Measurements from ENCODE around the gene ATP8A2. TPM values are rescaled to one million over a fixed set of nuclear protein-coding genes. Genes with fewer than 3 reads are reported as not detected.

Gene ATP8A2
- total and polyA plus RNA-seq, 10 of the 15 experiments (the other 5 are each of a cell fraction or from before 2014, with no cell fraction given), result 0.01 to 0.04 (median 0.04) TPM; not detected in 7

DNA sequence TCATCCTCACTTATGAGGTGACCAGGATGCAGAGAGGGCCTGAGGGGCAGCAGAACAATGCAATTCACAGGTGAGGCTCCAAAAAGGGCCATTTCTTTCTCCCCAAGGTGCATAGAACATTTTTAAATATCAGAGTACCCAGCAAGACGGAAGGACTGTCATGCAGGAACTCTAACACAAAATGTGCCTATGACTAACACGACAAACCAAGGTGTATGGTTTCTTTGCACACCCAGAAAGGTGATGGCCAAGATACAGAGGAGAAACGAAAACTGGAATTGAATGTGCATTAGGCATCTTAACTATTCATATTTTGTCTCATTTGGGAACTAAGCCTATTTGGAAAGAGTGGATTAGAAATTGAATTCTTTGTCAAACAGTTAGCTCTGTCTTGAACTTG lies 650.2 kb downstream of the ATP8A2 start:
- WGBS (ENCODE audit: insufficient coverage, insufficient replicate concordance, low lambda C conversion rate, missing lambda C conversion rate), result 0% methylated on average over 3 of the region's 3 CpGs
- ATAC-seq (no peak), FAIRE-seq (no peak), DNase-seq (ENCODE audit: low read depth, low spot score) (no peak)
- H3K4me3 ChIP-seq, result no peak overlapping the region
- intact Hi-C loops (cut with micrococcal nuclease; ENCODE audit: unreplicated experiment), result no loop called here
- H3K79me2 ChIP-seq (ENCODE audit: control insufficient read depth, insufficient read depth, low read length), result no peaks in the 10 kb centered on the region
- no peak overlapping the region for H3K4me2 ChIP-seq (ENCODE audit: control insufficient read depth, insufficient read depth)
- H2AFZ ChIP-seq (ENCODE audit: control insufficient read depth, low read depth, low read length), result no peak overlapping the region
- H3K4me1 ChIP-seq (ENCODE audit: control insufficient read depth, insufficient read depth, low read length), result no peaks in the 10 kb centered on the region
- no peaks in the 10 kb centered on the region for H3K9me3 ChIP-seq (replicated peaks; ENCODE audit: control insufficient read depth, insufficient read depth, low read length)
- BruUV-seq (replicated peaks), result no TSS peak
- in situ Hi-C loops (cut with MboI), result no loop called here
- no peaks in the 10 kb centered on the region; a peak in 2 of 4 replicates for H3K27me3 ChIP-seq (replicated peaks in 1 of 2; ENCODE audit: control insufficient read depth in 2 of 2, insufficient read depth in 2 of 2, low read length in 1 of 2)
- ChIA-PET CTCF (no interaction called here), POLR2A (no interaction called here), RAD21 (ENCODE audit: unreplicated experiment) (interaction anchor here (0.6 kb wide), 1 partner anchor 716 kb away, joined by 3 read pairs; no protein-coding TSS in a partner anchor), SMC1A (ENCODE audit: uncharacterized antibody, unreplicated experiment) (no interaction called here)
- no peaks in the 10 kb centered on the region for H4K20me1 ChIP-seq (ENCODE audit: control insufficient read depth, insufficient read depth)
- no peaks in the 10 kb centered on the region for H3K36me3 ChIP-seq (ENCODE audit: control insufficient read depth in 2 of 2, insufficient read depth in 2 of 2, low read length in 1 of 2)
- H3K27ac ChIP-seq (ENCODE audit: control insufficient read depth, insufficient read depth), result no peak overlapping the region
- no peak overlapping the region for H3K9ac ChIP-seq (ENCODE audit: control insufficient read depth, insufficient read depth, low read length)
- TF ChIP-seq TCF12 (IDR thresholded peaks at IDR 0.05; ENCODE audit: low read depth, low read length) (no peak), NFYA (IDR thresholded peaks at IDR 0.05; ENCODE audit: borderline replicate concordance, low read depth, low read length) (no peak)
- TF ChIP-seq, protein P1, sequence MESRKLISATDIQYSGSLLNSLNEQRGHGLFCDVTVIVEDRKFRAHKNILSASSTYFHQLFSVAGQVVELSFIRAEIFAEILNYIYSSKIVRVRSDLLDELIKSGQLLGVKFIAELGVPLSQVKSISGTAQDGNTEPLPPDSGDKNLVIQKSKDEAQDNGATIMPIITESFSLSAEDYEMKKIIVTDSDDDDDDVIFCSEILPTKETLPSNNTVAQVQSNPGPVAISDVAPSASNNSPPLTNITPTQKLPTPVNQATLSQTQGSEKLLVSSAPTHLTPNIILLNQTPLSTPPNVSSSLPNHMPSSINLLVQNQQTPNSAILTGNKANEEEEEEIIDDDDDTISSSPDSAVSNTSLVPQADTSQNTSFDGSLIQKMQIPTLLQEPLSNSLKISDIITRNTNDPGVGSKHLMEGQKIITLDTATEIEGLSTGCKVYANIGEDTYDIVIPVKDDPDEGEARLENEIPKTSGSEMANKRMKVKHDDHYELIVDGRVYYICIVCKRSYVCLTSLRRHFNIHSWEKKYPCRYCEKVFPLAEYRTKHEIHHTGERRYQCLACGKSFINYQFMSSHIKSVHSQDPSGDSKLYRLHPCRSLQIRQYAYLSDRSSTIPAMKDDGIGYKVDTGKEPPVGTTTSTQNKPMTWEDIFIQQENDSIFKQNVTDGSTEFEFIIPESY (IDR thresholded peaks at IDR 0.05), result no peak

DNA sequence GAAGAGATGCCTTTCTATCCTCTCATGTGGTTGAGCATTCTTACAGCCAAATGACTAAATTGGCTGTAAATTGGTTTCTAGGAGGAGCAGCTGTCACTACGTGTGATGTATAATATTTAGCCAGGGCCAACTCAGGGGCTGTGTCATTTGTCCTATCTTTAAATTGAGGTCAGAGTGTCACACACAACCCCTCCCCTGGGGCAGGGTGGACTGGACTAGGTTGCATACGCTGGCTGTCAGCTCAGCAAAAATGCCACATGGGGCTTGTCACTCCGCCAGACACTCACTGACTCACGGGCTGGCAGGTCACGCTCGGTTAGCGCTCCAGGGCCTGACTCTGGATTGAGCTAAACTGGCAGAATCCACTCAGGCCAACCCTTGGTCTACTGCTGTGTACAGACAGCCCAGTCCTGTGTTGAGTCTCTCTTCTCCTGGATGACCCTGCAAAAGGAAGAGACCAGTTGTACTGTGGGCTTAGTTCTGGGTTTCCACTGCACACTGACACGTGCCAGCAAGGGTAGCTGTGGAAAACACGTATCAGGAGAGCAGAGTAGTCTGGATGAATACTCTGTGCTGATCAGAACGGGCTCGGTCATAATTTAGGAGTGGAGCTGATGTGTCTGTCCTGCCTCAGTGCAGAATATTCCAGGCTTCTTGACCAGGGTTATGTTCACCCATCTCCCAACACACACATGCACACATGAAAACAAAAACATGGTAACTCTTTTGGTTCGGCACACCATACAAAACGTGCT lies 650.9 kb downstream of the ATP8A2 start:
- DNase-seq (ENCODE audit: low read depth, low spot score) (no peak), ATAC-seq (peak; percentile 58), FAIRE-seq (no peak)
- BruUV-seq (replicated peaks), result no TSS peak
- intact Hi-C loops (cut with micrococcal nuclease; ENCODE audit: unreplicated experiment) (no loop called here), in situ Hi-C loops (cut with MboI) (no loop called here)
- CTCF ChIA-PET, result no interaction called here
- RAD21 ChIA-PET (ENCODE audit: unreplicated experiment), result no interaction called here
- H2AFZ ChIP-seq (ENCODE audit: control insufficient read depth, low read depth, low read length), result no peak overlapping the region
- SMC1A ChIA-PET (ENCODE audit: uncharacterized antibody, unreplicated experiment), result no interaction called here
- no peaks in the 10 kb centered on the region for H3K79me2 ChIP-seq (ENCODE audit: control insufficient read depth, insufficient read depth, low read length)
- H3K9me3 ChIP-seq (replicated peaks; ENCODE audit: control insufficient read depth, insufficient read depth, low read length), result no peaks in the 10 kb centered on the region
- H3K27me3 ChIP-seq (replicated peaks in 1 of 2; ENCODE audit: control insufficient read depth in 2 of 2, insufficient read depth in 2 of 2, low read length in 1 of 2), result no peaks in the 10 kb centered on the region; a peak in 2 of 4 replicates
- no peak overlapping the region for H3K27ac ChIP-seq (ENCODE audit: control insufficient read depth, insufficient read depth)
- H3K4me1 ChIP-seq (ENCODE audit: control insufficient read depth, insufficient read depth, low read length), result no peaks in the 10 kb centered on the region
- H3K4me2 ChIP-seq (ENCODE audit: control insufficient read depth, insufficient read depth), result no peak overlapping the region
- 12% methylated on average over 13 of the region's 13 CpGs for WGBS (ENCODE audit: insufficient coverage, insufficient replicate concordance, low lambda C conversion rate, missing lambda C conversion rate)
- no peaks in the 10 kb centered on the region for H3K36me3 ChIP-seq (ENCODE audit: control insufficient read depth in 2 of 2, insufficient read depth in 2 of 2, low read length in 1 of 2)
- H3K9ac ChIP-seq (ENCODE audit: control insufficient read depth, insufficient read depth, low read length), result no peak overlapping the region
- H3K4me3 ChIP-seq, result no peak overlapping the region
- POLR2A ChIA-PET, result no interaction called here
- no peaks in the 10 kb centered on the region for H4K20me1 ChIP-seq (ENCODE audit: control insufficient read depth, insufficient read depth)
- TF ChIP-seq CBFB (IDR thresholded peaks at IDR 0.05; ENCODE audit: low read depth), result no peak
- TF ChIP-seq YBX1 (IDR thresholded peaks at IDR 0.05), result no peak
- no peak for TF ChIP-seq MTA3 (IDR thresholded peaks at IDR 0.05; ENCODE audit: borderline replicate concordance, low read length)
- no peak for TF ChIP-seq POLR2AphosphoS2 (IDR thresholded peaks at IDR 0.05; ENCODE audit: low read depth, low read length)
- TF ChIP-seq NR2F1 (conservative IDR thresholded peaks at IDR 0.05), result no peak
- TF ChIP-seq FOXK2 (IDR thresholded peaks at IDR 0.05), result no peak
- no peak for TF ChIP-seq PAX8 (IDR thresholded peaks at IDR 0.05)
- no peak for TF ChIP-seq KLF5 (IDR thresholded peaks at IDR 0.05; ENCODE audit: partially characterized antibody)
- TF ChIP-seq, protein P2, sequence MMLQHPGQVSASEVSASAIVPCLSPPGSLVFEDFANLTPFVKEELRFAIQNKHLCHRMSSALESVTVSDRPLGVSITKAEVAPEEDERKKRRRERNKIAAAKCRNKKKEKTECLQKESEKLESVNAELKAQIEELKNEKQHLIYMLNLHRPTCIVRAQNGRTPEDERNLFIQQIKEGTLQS (IDR thresholded peaks at IDR 0.05; ENCODE audit: borderline replicate concordance, extremely low read depth, low read depth, low read length), result no peak
- no peak for TF ChIP-seq KAT2A (conservative IDR thresholded peaks at IDR 0.05; ENCODE audit: control insufficient read depth, low read depth, low read length)
- TF ChIP-seq TCF12 (IDR thresholded peaks at IDR 0.05; ENCODE audit: low read depth, low read length), result no peak
- TF ChIP-seq TBL1XR1 (IDR thresholded peaks at IDR 0.05; ENCODE audit: low read depth, low read length), result no peak
- no peak for TF ChIP-seq ZSCAN29 (IDR thresholded peaks at IDR 0.05)
- no peak for TF ChIP-seq ZNF274 (IDR thresholded peaks at IDR 0.05; ENCODE audit: insufficient read depth, insufficient read length)
- no peak for TF ChIP-seq CREM (IDR thresholded peaks at IDR 0.05; ENCODE audit: low read depth)

Data from GM12878 (cell line).